Spleen (tissue), 11 donors: Measurements from ENCODE around the gene EYA2. TPM values are rescaled to one million over a fixed set of nuclear protein-coding genes. Genes with fewer than 3 reads are reported as not detected.
"Not testable (repeated sequence)": the region's sequence is repeated elsewhere in the genome, so short reads cannot be mapped to it uniquely, and the experiment has no call there.

ENCODE experiments used
- DNase-seq: peaks from one replicate; pipeline ENCODE4 v3.0.0-alpha.2; 2020
- H3K27ac ChIP-seq, 8 donors: fragments of 200-600 bp; sonication (generic) in 7 of 8; 1 replicate in 4 of 8; 2 replicates in 4 of 8; pipeline versions ENCODE4 v1.5.0 to v1.8.0; 2016 to 2021; ENCODE audit warnings: inconsistent platforms in 4 of 8, mild to moderate bottlenecking in 4 of 8, moderate library complexity in 1 of 8
- H3K27me3 ChIP-seq, 7 donors: fragments of 200-600 bp; sonication (generic) in 6 of 7; replicated peaks in 1 of 7; 1 replicate in 4 of 7; 2 replicates in 3 of 7; pipeline versions ENCODE4 v1.5.0 to v1.8.0; 2016 to 2021; ENCODE audit warnings: inconsistent platforms in 3 of 7, mild to moderate bottlenecking in 1 of 7
- H3K36me3 ChIP-seq, 6 donors: fragments of 200-600 bp; sonication (generic) in 5 of 6; 1 replicate in 4 of 6; 2 replicates in 2 of 6; pipeline versions ENCODE4 v1.5.0 to v1.8.0; 2016 to 2021; ENCODE audit warnings: inconsistent platforms in 2 of 6
- H3K4me1 ChIP-seq, 6 donors: fragments of 200-600 bp; sonication (generic) in 5 of 6; 1 replicate in 3 of 6; 2 replicates in 3 of 6; pipeline versions ENCODE4 v1.5.0 to v1.8.0; 2016 to 2021; ENCODE audit warnings: inconsistent platforms in 3 of 6
- H3K4me3 ChIP-seq, 8 donors: fragments of 200-600 bp; sonication (generic) in 7 of 8; 1 replicate in 4 of 8; 2 replicates in 4 of 8; pipeline versions ENCODE4 v1.5.0 to v1.8.0; 2016 to 2021; ENCODE audit warnings: inconsistent platforms in 4 of 8, mild to moderate bottlenecking in 4 of 8, moderate library complexity in 2 of 8
- H3K9me3 ChIP-seq, 8 donors: fragments of 200-600 bp; sonication (generic) in 7 of 8; 1 replicate in 4 of 8; 2 replicates in 4 of 8; pipeline versions ENCODE4 v1.5.0 to v1.8.0; 2016 to 2021; ENCODE audit warnings: inconsistent platforms in 4 of 8
- CTCF ChIP-seq, 11 experiments: fragments of 200-600 bp in 7 of 11; fragments of 450-650 bp in 4 of 11; sonication (generic) in 4 of 11; IDR thresholded peaks in 8 of 11; conservative IDR thresholded peaks in 3 of 11; 1 replicate in 7 of 11; 2 replicates in 4 of 11; pipeline versions ENCODE4 v1.4.0 to v1.8.0; 2016 to 2021; ENCODE audit warnings: antibody characterized with exemption in 11 of 11, inconsistent platforms in 4 of 11, mild to moderate bottlenecking in 1 of 11
- POLR2A ChIP-seq, 3 donors: fragments of 450-650 bp; IDR thresholded peaks; one replicate each; pipeline ENCODE4 v1.5.1; 2017; ENCODE audit warnings: antibody characterized with exemption in 3 of 3, mild to moderate bottlenecking in 1 of 3
- POLR2AphosphoS5 ChIP-seq, 3 donors: sonication (generic); formaldehyde crosslinking; IDR thresholded peaks; one replicate each; pipeline ENCODE4 v1.5.1; 2017; ENCODE audit warnings: antibody characterized with exemption in 3 of 3
- WGBS, 5 donors: extraction: QIAGEN DNeasy Blood & Tissue Kit in 3 of 5; methylation state at CpG; one replicate each; pipeline versions ENCODE4 v1.1.5 to v1.1.7; 2013 to 2018; 5-methylcytosine and 5-hydroxymethylcytosine counted together
- intact Hi-C: fragments of 100-400 bp; cut with DNase I; formaldehyde crosslinking; loops from one replicate; pipeline ENCODE4 v1.15.0; 2023; ENCODE audit warnings: low total_unique reads
- polyA plus RNA-seq, 3 donors: library from polyadenylated mRNA; stranded (reverse); fragments of 200-250 nt; gene quantifications; one replicate each; pipeline ENCODE4 v1.2.1, GENCODE V29; 2013
- total RNA-seq, 7 donors: library from RNA; depleted of rRNA in 3 of 7; stranded (reverse); fragments of >200 nt in 3 of 7; fragmentation: NEBNext Ultra II Directional in 4 of 7; extraction: Animal tissue kit (Norgen Biotek cat#: 25700) in 4 of 7; gene quantifications; one replicate each; pipeline versions ENCODE4 v1.1.0 to v1.2.1, GENCODE V29; 2016 to 2021
- donor health status: healthy with polysubstance abuse.
- donor health status: DM: no; HTN: no; CAD: no; lungs with moderate emphysema.
- donor health status: DM: no; HTN: no; CAD: no.
- donor health status: Bipolar disorder and iron deficiency.
- donor health status: healthy.
- donor health status: DM: no; HTN: no; CAD: no.
- donor health status: DM: yes; HTN: yes; CAD: no.

The EYA2 gene
- total and polyA plus RNA-seq, 10 donors, result 0.26 to 0.76 (median 0.51) TPM; not detected in 1

- no peaks in the 10 kb centered on the region for H3K4me1 ChIP-seq
- TF ChIP-seq POLR2A (IDR thresholded peaks at IDR 0.05), result no peak
- no peak for TF ChIP-seq POLR2AphosphoS5 (IDR thresholded peaks at IDR 0.05)
- no peak for TF ChIP-seq CTCF (IDR thresholded peaks at IDR 0.05 in 8 of 11, conservative IDR thresholded peaks at IDR 0.05 in 3 of 11)
- peaks cover 0 to 27% (median 0%) of the 10 kb centered on the region in 7 donors for H3K27me3 ChIP-seq
- intact Hi-C loops, result no loop called here
- DNase-seq, result no peak
- no peak overlapping the region for H3K4me3 ChIP-seq
- H3K36me3 ChIP-seq, result no peaks in the 10 kb centered on the region
- peaks cover 0 to 19% (median 9%) of the 10 kb centered on the region in 8 donors for H3K9me3 ChIP-seq
- H3K27ac ChIP-seq, result no peak overlapping the region
- WGBS, 5 donors, result 71 to 75% (median 72%) methylated on average over 13 of the region's 13 CpGs
Measured at GRCh38 chr20:46872328-46873211, 22.1 kb upstream of the EYA2 start.

GRCh38 chr20:46875059-46875458 is 19.6 kb upstream of the EYA2 start:
- H3K9me3 ChIP-seq, result peaks cover 0 to 2% (median 0%) of the 10 kb centered on the region in 8 donors
- H3K4me1 ChIP-seq, result no peaks in the 10 kb centered on the region
- H3K27me3 ChIP-seq, result peaks cover 0 to 14% (median 0%) of the 10 kb centered on the region in 7 donors
- TF ChIP-seq CTCF (IDR thresholded peaks at IDR 0.05 in 8 of 11, conservative IDR thresholded peaks at IDR 0.05 in 3 of 11), result no peak
- TF ChIP-seq POLR2AphosphoS5 (IDR thresholded peaks at IDR 0.05), result no peak
- no peak for TF ChIP-seq POLR2A (IDR thresholded peaks at IDR 0.05)
- no peak overlapping the region for H3K4me3 ChIP-seq
- intact Hi-C loops, result no loop called here
- 48 to 73% (median 67%) methylated on average over 4 of the region's 4 CpGs for WGBS, 5 donors
- H3K36me3 ChIP-seq, result no peaks in the 10 kb centered on the region
- DNase-seq, result no peak
- H3K27ac ChIP-seq, result no peak overlapping the region

- H3K4me1 ChIP-seq, result no peaks in the 10 kb centered on the region
- DNase-seq, result no peak
- peaks cover 0 to 33% (median 0%) of the 10 kb centered on the region in 7 donors for H3K27me3 ChIP-seq
- 81 to 86% (median 86%) methylated on average over 5 of the region's 5 CpGs for WGBS, 5 donors
- no peaks in the 10 kb centered on the region for H3K36me3 ChIP-seq
- H3K4me3 ChIP-seq, result no peak overlapping the region
- intact Hi-C loops, result no loop called here
- no peaks in the 10 kb centered on the region for H3K9me3 ChIP-seq
- H3K27ac ChIP-seq, result no peak overlapping the region
- TF ChIP-seq POLR2A (IDR thresholded peaks at IDR 0.05), result no peak
- no peak for TF ChIP-seq CTCF (IDR thresholded peaks at IDR 0.05 in 8 of 11, conservative IDR thresholded peaks at IDR 0.05 in 3 of 11)
- TF ChIP-seq POLR2AphosphoS5 (IDR thresholded peaks at IDR 0.05), result no peak
Measured at GRCh38 chr20:46879386-46879785, 15.3 kb upstream of the EYA2 start.

GRCh38 chr20:46879963-46880362 is 14.7 kb upstream of the EYA2 start:
- peaks cover 0 to 33% (median 0%) of the 10 kb centered on the region in 7 donors for H3K27me3 ChIP-seq
- WGBS, 5 donors, result 78 to 92% (median 87%) methylated on average over 5 of the region's 5 CpGs
- H3K9me3 ChIP-seq, H3K4me1 ChIP-seq, H3K4me3 ChIP-seq, intact Hi-C loops, H3K36me3 ChIP-seq, DNase-seq, H3K27ac ChIP-seq: not testable (repeated sequence)
